SU-DHL-6 (cell line): ENCODE data around the gene FBXO31.
"Not testable (repeated sequence)": the region's sequence is repeated elsewhere in the genome, so short reads cannot be mapped to it uniquely, and the experiment has no call there.

Experiments
- H2AFZ ChIP-seq: fragments of 200-600 bp; sonication (generic); 2 replicates; pipeline ENCODE4 v1.6.1; 2014; ENCODE audit warnings: low read depth, mild to moderate bottlenecking, moderate library complexity, mixed read lengths, antibody characterized with exemption, low read length; ENCODE audit not compliant: severe bottlenecking
- H3F3A ChIP-seq: fragments of 200-600 bp; shearing (Covaris generic); 2 replicates; pipeline ENCODE4 v1.6.0; 2016; ENCODE audit warnings: antibody characterized with exemption, mild to moderate bottlenecking; ENCODE audit not compliant: insufficient read depth
- H3K27ac ChIP-seq: fragments of 200-600 bp; sonication (generic); 2 replicates; pipeline ENCODE4 v1.5.1; 2016; ENCODE audit warnings: low read depth, mild to moderate bottlenecking, low read length, moderate library complexity, mixed read lengths
- H3K27me3 ChIP-seq: fragments of 200-600 bp; sonication (generic), shearing (Covaris generic); 2 replicates; pipeline ENCODE4 v1.6.0; 2014; ENCODE audit warnings: mild to moderate bottlenecking, low read length
- H3K36me3 ChIP-seq: fragments of 200-600 bp; sonication (generic); 2 replicates; pipeline ENCODE4 v1.6.1; 2014; ENCODE audit warnings: mild to moderate bottlenecking, low read length, mixed read lengths
- H3K4me2 ChIP-seq: fragments of 300-600, 200-600 bp; shearing (Covaris generic), sonication (generic); 2 replicates; pipeline ENCODE4 v1.6.0; 2014; ENCODE audit warnings: low read length, low read depth, mild to moderate bottlenecking; ENCODE audit not compliant: poor library complexity, severe bottlenecking
- H3K4me3 ChIP-seq: fragments of 200-600 bp; sonication (generic); 2 replicates; pipeline ENCODE4 v1.5.1; 2014; ENCODE audit warnings: antibody characterized with exemption, low read length, mild to moderate bottlenecking, mixed read lengths; ENCODE audit not compliant: insufficient read depth, poor library complexity, severe bottlenecking
- H3K79me2 ChIP-seq: fragments of 200-600 bp; sonication (generic); 2 replicates; pipeline ENCODE4 v1.6.1; 2014; ENCODE audit warnings: mild to moderate bottlenecking, low read length, moderate library complexity; ENCODE audit not compliant: insufficient read depth
- H3K9ac ChIP-seq: fragments of 200-600 bp; sonication (generic); 2 replicates; pipeline ENCODE4 v1.7.0; 2014; ENCODE audit warnings: mild to moderate bottlenecking, low read length
- H3K9me2 ChIP-seq: fragments of 200-600 bp; sonication (generic); replicated peaks from 2 replicates; pipeline ENCODE4 v1.6.1; 2014; ENCODE audit warnings: low read length; ENCODE audit not compliant: insufficient read depth
- H3K9me3 ChIP-seq: fragments of 200-600 bp; sonication (generic); 2 replicates; pipeline ENCODE4 v1.6.1; 2014; ENCODE audit warnings: low read length, mixed read lengths; ENCODE audit not compliant: insufficient read depth
- H4K20me1 ChIP-seq: fragments of 200-600 bp; sonication (generic); 2 replicates; pipeline ENCODE4 v1.6.1; 2014; ENCODE audit warnings: low read depth, mild to moderate bottlenecking, antibody characterized with exemption, low read length, moderate library complexity, mixed read lengths
- CTCF ChIP-seq: fragments of 200-600 bp; sonication (generic); IDR thresholded peaks from one replicate; pipeline ENCODE4 v1.5.1; 2017; ENCODE audit warnings: antibody characterized with exemption, mild to moderate bottlenecking, low read length, moderate library complexity; ENCODE audit not compliant: insufficient read depth, poor library complexity, severe bottlenecking
- EZH2phosphoT487 ChIP-seq: fragments of 200-600 bp; sonication (generic), shearing (Covaris generic); conservative IDR thresholded peaks from 2 replicates; pipeline ENCODE4 v1.6.1; 2018; ENCODE audit warnings: mild to moderate bottlenecking, antibody characterized with exemption, low read length, moderate library complexity, mixed read lengths

Gene FBXO31

GRCh38 chr16:87382023-87382785 is 1.4 kb downstream of the FBXO31 start:
- Histone ChIP-seq H3K27me3 (no peaks in the 10 kb centered on the region), H3K4me2 (peak overlapping the region; percentile 70), H3F3A (peaks cover 7% of the 10 kb centered on the region; the same call in 1 of the 2 replicates), H3K36me3 (no peaks in the 10 kb centered on the region; the same call in 1 of the 2 replicates), H2AFZ (no peak overlapping the region), H3K9ac (peak overlapping the region; percentile 69), H4K20me1 (no peaks in the 10 kb centered on the region), H3K9me2 (no peaks in the 10 kb centered on the region), H3K27ac (no peak overlapping the region), H3K4me3 (peak overlapping the region; percentile 72), H3K79me2 (peaks cover 53% of the 10 kb centered on the region), H3K9me3 (no peaks in the 10 kb centered on the region)
- TF ChIP-seq EZH2phosphoT487 (no peak), CTCF (no peak)

DNA sequence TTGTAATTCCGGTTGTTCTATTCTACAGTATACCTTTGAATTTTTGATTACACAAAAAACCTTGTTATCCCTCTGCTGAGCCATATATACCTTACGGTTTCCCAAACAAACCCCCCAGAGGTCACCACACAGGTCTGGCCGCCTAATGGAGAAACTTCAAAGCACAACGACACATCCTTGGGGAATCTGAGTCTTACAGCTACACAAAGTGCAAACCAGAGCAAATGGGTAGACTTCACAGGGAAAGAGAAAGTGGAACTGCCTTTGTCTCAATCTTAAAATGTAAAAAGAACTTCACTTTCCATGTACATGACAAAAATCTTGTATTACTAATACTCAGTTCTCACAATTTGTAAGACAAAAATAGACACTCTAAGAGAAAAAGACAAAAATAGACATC is 2.7 kb downstream of the FBXO31 start:
- H3K9ac ChIP-seq: no peak overlapping the region
- no peak overlapping the region for H2AFZ ChIP-seq
- TF ChIP-seq CTCF: no peak
- no peak for TF ChIP-seq EZH2phosphoT487
- H4K20me1 ChIP-seq: no peaks in the 10 kb centered on the region
- H3K9me2 ChIP-seq: no peaks in the 10 kb centered on the region
- H3K9me3 ChIP-seq: no peaks in the 10 kb centered on the region
- H3F3A ChIP-seq: no peaks in the 10 kb centered on the region
- H3K79me2 ChIP-seq: peaks cover 66% of the 10 kb centered on the region
- H3K4me3 ChIP-seq: no peak overlapping the region
- H3K4me2 ChIP-seq: peak overlapping the region; percentile 32
- H3K27me3 ChIP-seq: no peaks in the 10 kb centered on the region
- H3K36me3 ChIP-seq: no peaks in the 10 kb centered on the region; the same call in 1 of the 2 replicates
- H3K27ac ChIP-seq: no peak overlapping the region

DNA sequence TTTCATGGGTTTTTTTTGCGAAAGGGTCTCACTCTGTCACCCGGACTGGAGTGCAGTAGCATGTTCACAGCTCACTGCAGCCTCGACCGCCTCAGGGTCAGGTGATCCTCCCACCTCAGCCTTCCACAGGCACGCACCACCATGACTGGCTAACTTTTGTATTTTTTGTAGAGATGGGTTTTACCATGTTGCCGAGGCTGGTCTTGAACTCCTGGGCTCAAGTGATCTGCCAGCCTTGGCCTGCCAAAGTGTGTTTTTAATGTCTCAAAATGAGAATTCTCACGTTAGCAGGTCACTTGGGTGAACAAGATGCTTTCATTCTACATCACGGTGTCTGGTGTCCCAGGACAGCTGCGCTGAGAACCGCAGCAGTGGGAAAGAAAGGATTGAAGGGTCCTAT is 3.2 kb downstream of the FBXO31 start:
- Histone ChIP-seq H3K9me3 (no peaks in the 10 kb centered on the region), H3K36me3 (no peaks in the 10 kb centered on the region; the same call in 1 of the 2 replicates), H3K27ac (no peak overlapping the region), H3F3A (no peaks in the 10 kb centered on the region), H4K20me1 (no peaks in the 10 kb centered on the region), H3K79me2 (peaks cover 71% of the 10 kb centered on the region), H3K4me3 (no peak overlapping the region), H3K27me3 (no peaks in the 10 kb centered on the region), H3K4me2 (no peak overlapping the region), H3K9me2 (no peaks in the 10 kb centered on the region), H3K9ac (no peak overlapping the region), H2AFZ (no peak overlapping the region)
- TF ChIP-seq CTCF (no peak), EZH2phosphoT487 (no peak)

GRCh38 chr16:87379312-87379752 is 4.2 kb downstream of the FBXO31 start:
- H3K4me2 ChIP-seq: not testable (repeated sequence)

More at GRCh38 chr16:87379312-87379752, 4.2 kb downstream of the FBXO31 start:
- H3K79me2 ChIP-seq: peaks cover 80% of the 10 kb centered on the region
- not testable (repeated sequence) for H2AFZ ChIP-seq, H3F3A ChIP-seq, H3K27me3 ChIP-seq, H3K9me2 ChIP-seq, H4K20me1 ChIP-seq, H3K9me3 ChIP-seq, H3K36me3 ChIP-seq, H3K27ac ChIP-seq, H3K9ac ChIP-seq, H3K4me3 ChIP-seq
